NCI-H2081 (cell line): ENCODE results near the gene CHST12.
"Not testable (repeated sequence)": the region's sequence is repeated elsewhere in the genome, so short reads cannot be mapped to it uniquely, and the experiment has no call there.

Experiments used
- DNase-seq, 2 experiments: peaks; one replicate each; lab custom pipeline; 2025; lab: John Stamatoyannopoulos, UW

CHST12 gene

DNA sequence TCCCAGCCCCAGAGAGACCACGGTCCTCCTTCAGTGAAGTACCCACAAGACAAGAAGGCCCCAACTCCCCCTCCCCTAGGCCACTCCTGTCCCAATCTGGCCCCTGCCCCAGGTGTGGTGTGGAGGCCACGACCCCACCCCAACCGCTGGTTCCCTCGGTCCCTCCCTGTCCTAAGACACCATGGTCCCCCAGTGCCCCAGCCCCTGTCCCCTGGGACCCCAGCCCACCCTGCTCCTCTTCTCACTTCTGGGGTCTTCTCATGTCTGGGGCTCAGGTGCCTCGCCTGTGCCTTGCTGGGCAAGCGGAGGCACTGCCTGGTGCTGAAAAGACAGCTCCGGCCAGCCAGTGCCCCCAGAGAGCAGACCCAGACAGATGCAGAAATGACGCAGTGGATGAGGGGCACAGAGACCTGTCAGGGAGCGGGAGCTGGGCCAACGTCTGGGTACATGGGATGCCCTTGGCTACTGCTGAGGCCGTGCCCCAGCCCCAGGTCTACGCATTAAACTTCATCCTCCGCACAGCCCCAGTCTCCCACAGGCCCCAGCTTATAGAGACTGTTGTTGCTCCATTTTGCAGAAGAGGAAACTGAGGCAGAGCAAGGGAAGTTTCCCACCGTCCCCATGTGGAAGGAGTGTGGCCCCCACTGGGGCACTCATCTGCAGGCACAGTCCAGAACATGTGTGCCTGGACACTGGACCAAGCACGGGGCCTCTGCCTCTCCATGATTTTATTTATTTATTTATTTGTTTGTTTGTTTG is 58.0 kb downstream of the CHST12 start:
- DNase-seq: no peak

DNA sequence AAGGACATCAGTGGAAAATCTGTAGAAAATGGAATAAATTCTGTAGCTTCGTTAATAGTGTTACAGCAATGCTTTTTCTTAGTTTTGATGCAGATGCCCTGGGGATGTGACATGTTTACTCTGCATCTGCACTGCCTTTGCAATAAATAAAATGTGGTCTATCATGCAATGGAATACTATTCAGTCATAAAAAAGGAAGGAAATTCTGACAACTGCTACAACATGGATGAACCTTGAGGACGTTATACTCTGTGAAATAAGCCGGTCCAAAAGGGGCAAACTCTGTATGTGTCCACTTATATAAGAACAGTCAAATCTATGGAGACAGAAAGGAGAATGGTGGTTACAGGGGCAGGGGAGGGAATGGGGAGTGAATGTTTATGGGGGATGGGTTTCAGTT is 59.3 kb downstream of the CHST12 start:
- no peak for DNase-seq

GRCh38 chr7:2465928-2466327 is 62.5 kb downstream of the CHST12 start:
- DNase-seq: peak; percentile 11 to 37

GRCh38 chr7:2466675-2467074 is 63.3 kb downstream of the CHST12 start:
- DNase-seq: no peak

- no peak for DNase-seq
Observed at GRCh38 chr7:2468227-2468626, 64.8 kb downstream of the CHST12 start.

GRCh38 chr7:2469460-2470203 is 66.2 kb downstream of the CHST12 start:
- DNase-seq: not testable (repeated sequence)

DNA sequence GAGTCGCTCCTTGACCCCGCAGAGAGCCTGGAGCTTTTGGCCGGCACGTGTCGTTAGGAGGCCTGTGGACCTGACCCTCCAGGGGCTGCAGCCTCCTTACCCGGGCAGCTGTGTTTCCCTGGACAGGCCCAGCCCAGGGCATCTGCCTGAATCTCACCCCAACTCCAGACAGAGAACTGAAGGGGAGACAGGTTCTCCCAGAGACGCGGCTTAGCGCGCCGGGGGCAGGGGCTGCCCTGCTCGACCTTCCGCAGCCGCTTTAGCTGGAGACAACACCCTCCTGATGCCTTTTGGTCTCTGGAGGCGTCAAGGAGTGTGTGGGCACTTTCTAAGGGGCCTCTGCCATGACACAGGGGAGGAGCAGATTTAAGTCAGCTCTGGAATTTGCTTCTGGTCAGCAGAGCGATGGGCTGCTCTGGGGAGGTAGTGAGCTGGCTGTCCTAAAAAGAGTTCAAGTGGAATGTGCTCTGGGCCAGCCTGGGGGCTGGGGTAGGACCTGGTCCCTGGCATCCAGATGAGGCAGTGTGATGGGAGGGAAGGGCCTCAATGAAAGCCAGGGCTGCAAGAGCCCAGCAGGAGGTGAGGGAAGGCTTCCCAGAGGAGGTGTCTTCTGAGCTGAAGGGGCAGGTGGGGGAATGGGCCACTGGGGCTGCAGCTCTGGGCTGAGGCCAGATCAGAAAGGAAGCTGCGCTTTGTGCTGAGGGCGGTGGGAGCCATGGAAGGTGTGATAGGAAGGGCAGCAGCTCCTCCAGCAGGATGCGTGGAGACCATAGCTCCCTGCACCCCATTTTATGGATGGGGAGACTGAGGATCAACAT is 67.0 kb downstream of the CHST12 start:
- no peak for DNase-seq

- DNase-seq: no peak
Observed at GRCh38 chr7:2471022-2471329, 67.6 kb downstream of the CHST12 start.

- DNase-seq: peak; percentile 24 to 71
Observed at GRCh38 chr7:2471396-2471795, 68.0 kb downstream of the CHST12 start.

GRCh38 chr7:2472739-2473138 is 69.3 kb downstream of the CHST12 start:
- DNase-seq: no peak

DNA sequence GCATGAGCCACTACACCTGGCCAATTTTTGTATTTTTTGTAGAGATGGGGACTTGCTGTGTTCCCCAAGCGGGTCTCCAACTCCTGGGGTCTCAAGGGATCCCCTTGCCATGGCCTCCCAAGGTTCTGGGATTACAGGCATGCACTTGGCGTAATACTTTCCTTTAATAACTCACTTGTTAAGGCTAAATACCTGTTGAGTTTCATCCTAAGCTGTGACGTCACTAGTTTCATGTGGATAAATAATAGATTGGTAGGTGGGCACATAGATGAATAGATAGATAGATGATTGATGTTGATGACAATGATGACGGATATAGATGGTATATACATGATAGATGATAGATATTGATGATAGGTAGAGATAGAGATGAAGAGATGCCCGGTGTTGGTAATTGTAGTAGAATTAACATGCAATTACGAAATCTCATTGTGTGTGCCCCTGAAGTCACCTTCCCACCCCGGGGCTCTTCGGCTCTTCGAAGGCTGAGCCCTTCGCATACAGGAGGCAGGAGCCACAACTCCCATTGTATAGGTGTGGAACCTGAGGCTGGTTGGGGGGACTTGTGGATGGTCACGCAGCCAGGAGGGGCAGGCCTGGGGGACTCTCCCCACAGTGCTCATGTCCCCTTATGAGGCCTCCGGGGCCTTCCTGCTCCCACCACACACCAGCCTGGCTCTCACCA is 70.2 kb downstream of the CHST12 start:
- DNase-seq: no peak

DNA sequence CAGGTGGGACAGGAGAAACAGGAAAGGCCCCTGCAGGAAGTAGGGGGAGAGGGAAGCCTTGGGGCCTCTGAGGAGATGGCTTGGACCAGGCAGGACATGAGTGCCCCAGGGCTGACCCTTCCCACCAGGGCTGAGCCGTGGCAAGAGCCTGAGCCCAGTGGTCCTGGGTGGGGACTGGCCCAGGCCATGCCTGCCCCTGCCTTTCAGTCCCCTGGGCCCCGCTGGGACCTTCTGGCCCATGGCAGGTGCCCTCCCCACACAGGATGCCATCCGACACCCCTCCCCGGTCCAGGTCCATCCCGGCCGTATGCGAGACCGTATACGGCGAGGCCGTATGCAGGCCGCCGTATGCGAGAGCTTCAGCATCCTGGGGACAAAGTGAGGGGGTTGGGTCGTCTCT is 70.8 kb downstream of the CHST12 start:
- no peak for DNase-seq

GRCh38 chr7:2474813-2475677 is 71.6 kb downstream of the CHST12 start:
- no peak for DNase-seq

DNA sequence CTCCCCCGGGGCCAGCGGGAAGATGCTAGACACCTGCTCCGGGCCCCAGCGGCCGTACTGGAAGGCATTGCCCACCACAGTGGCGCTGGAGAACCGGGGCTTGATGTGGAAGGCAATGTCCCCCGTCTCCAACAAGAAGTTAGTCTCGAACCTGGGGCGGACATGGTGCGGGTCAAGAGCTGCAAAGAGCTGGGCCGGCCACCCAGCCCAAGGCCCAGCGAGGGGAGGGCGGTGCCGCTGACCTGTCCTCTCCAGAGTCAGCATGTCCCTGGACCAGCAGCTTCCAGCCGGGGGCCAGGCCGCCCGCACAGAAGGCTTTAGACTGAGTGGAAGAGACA is 72.2 kb downstream of the CHST12 start:
- DNase-seq: no peak

GRCh38 chr7:2476298-2476697 is 72.9 kb downstream of the CHST12 start, which contains the start of gene GRIFIN:
TSS of gene GRIFIN (minus strand) at chr7:2476398. CDS start at chr7:2476383, 15 bp downstream.
- DNase-seq: no peak

DNA sequence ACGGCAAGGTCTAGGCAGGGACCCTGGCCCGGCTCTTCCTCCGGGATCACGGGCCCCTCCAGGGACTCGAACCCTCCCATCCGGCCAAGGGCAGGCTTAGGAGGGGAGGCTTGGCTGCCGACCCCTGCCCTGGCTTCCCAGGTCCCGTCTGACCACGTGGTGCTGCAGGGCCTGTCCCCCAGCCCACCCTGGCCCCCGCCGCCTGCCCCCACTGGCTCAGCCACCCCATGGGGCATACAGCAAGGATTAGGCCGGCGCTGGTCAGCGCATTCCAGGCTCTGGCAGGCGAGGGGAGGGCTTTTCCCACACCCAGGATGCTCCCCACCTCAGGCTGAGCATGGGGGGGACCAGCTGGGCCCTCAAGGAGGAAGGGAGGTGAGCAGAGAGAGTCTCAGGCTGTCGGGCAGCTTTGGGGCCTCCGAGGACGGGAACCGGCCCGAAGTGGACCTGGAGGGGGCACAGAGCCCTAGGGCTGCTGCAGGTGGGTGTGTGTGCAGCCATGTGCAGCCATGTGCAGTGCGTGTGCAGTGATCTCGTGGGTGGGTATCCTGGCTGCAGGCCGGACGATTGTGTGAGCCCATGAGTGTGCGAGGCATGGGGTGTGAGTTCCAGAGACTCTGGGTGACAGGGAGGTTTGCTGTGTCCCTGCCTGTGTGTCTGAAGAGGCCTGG is 73.5 kb downstream of the CHST12 start:
- DNase-seq: no peak

GRCh38 chr7:2477447-2478398 is 74.3 kb downstream of the CHST12 start:
- DNase-seq: peak in 1 of 2 experiments; percentile 19

- DNase-seq: no peak
Observed at GRCh38 chr7:2478399-2478785, 75.0 kb downstream of the CHST12 start.

- no peak for DNase-seq
Observed at GRCh38 chr7:2478800-2479199, 75.4 kb downstream of the CHST12 start.
